Astrocyte (in vitro differentiated cells and primary cell): ENCODE results near the gene QRFP. TPM values are rescaled to one million over a fixed set of nuclear protein-coding genes. Genes with fewer than 3 reads are reported as not detected.

Source experiments
- DNase-seq: peaks from one replicate; pipeline ENCODE4 v3.0.0-alpha.2; 2010; ENCODE audit warnings: low read depth
- FAIRE-seq: peaks from 2 replicates; lab custom pipeline; 2011; peaks lifted over from hg19 to GRCh38; lab: Jason Lieb, UNC
- H2AFZ ChIP-seq: 2 replicates; pipeline ENCODE4 v1.6.0; 2012; ENCODE audit warnings: low read depth, low read length, inconsistent platforms
- H3K27ac ChIP-seq: 2 replicates; pipeline ENCODE4 v1.5.1; 2011; ENCODE audit warnings: low read depth, low read length, inconsistent platforms
- H3K27me3 ChIP-seq: 2 replicates; pipeline ENCODE4 v1.6.0; 2011; ENCODE audit warnings: low read length, inconsistent platforms; ENCODE audit not compliant: insufficient read depth
- H3K36me3 ChIP-seq: 2 replicates; pipeline ENCODE4 v1.5.1; 2011; ENCODE audit warnings: low read length, inconsistent platforms; ENCODE audit not compliant: insufficient read depth
- H3K4me1 ChIP-seq: 2 replicates; pipeline ENCODE4 v1.5.1; 2011; ENCODE audit warnings: low read length, inconsistent platforms; ENCODE audit not compliant: insufficient read depth
- H3K4me2 ChIP-seq: 2 replicates; pipeline ENCODE4 v1.6.0; 2012; ENCODE audit warnings: low read length, inconsistent platforms
- H3K4me3 ChIP-seq: 2 replicates; pipeline ENCODE4 v1.5.1; 2011; ENCODE audit warnings: low read depth, mild to moderate bottlenecking, low read length, inconsistent platforms; ENCODE audit not compliant: insufficient read depth
- H3K79me2 ChIP-seq: 2 replicates; pipeline ENCODE4 v1.6.0; 2012; ENCODE audit warnings: mild to moderate bottlenecking, low read length, inconsistent platforms; ENCODE audit not compliant: insufficient read depth
- H3K9ac ChIP-seq: 2 replicates; pipeline ENCODE4 v1.6.0; 2012; ENCODE audit warnings: mild to moderate bottlenecking, low read length, inconsistent platforms
- H3K9me3 ChIP-seq: 2 replicates; pipeline ENCODE4 v1.5.1; 2012; ENCODE audit warnings: low read depth, mild to moderate bottlenecking, low read length, inconsistent platforms; ENCODE audit not compliant: insufficient read depth
- H4K20me1 ChIP-seq: 2 replicates; pipeline ENCODE4 v1.6.0; 2012; ENCODE audit warnings: low read length, inconsistent platforms; ENCODE audit not compliant: insufficient read depth
- H3K27ac Mint-ChIP-seq: one replicate; pipeline ENCODE4 v1.8.0; 2021; ENCODE audit warnings: mild to moderate bottlenecking, mixed read lengths; ENCODE audit not compliant: unreplicated experiment
- H3K27me3 Mint-ChIP-seq: one replicate; pipeline ENCODE4 v1.8.0; 2021; ENCODE audit warnings: low read depth, mixed read lengths; ENCODE audit not compliant: unreplicated experiment
- H3K36me3 Mint-ChIP-seq: one replicate; pipeline ENCODE4 v1.8.0; 2021; ENCODE audit warnings: low read depth, mixed read lengths; ENCODE audit not compliant: unreplicated experiment
- H3K4me1 Mint-ChIP-seq: one replicate; pipeline ENCODE4 v1.8.0; 2021; ENCODE audit warnings: low read depth, mixed read lengths; ENCODE audit not compliant: unreplicated experiment
- H3K4me3 Mint-ChIP-seq: one replicate; pipeline ENCODE4 v1.8.0; 2021; ENCODE audit warnings: mild to moderate bottlenecking, moderate library complexity, mixed read lengths; ENCODE audit not compliant: unreplicated experiment
- H3K9me3 Mint-ChIP-seq: one replicate; pipeline ENCODE4 v1.8.0; 2021; ENCODE audit warnings: mild to moderate bottlenecking, mixed read lengths; ENCODE audit not compliant: unreplicated experiment
- EZH2 ChIP-seq: IDR thresholded peaks from 2 replicates; pipeline ENCODE4 v1.6.1; 2012; ENCODE audit warnings: mild to moderate bottlenecking, low read length, inconsistent platforms; ENCODE audit not compliant: insufficient read depth
- total RNA-seq: library from RNA; stranded (reverse); gene quantifications from 2 replicates; pipeline ENCODE4 v1.2.1, GENCODE V29; 2021
- TF ChIP-seq, protein P1 (sequence below): IDR thresholded peaks from 2 replicates; pipeline ENCODE4 v1.5.1; 2011; ENCODE audit warnings: low read depth, mild to moderate bottlenecking, inconsistent platforms, low read length, moderate library complexity; ENCODE audit not compliant: insufficient read depth

Gene QRFP
- total RNA-seq, 1 donor from 2014 or later = not detected

DNA sequence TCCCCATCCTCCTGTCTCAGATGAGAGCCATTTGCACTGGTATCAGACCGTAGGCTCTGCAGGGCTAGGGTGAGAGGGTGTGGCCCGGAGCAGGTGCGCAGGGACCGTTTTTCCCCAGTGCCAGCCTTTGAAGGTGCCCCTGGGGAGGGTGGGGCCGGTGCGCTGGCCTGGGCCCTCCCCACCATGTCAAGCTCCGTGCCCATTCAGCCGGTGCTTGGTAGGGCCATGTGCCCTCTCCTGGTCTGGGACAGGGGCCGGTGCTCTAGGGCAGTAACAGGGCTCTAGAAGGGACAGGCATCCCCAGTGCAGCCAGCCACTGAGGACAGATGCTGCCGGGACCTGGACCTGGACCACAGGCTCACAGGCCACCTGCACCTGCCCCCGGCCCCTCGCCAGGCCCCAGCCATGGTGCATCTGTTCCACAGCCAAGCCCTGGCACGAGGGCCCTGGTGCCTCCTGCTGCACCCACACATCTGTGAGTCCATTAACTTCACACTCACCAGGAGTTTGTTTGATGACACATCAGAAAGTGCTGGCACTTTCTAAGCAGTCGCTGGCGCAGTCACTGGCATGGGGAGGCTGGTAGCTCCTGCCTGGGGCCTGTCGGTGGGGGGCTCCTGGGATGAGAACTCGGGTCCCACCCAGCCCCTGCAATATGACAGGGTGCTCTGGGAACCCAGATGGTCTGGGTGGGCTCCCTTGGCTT is 5.0 kb upstream of the QRFP start:
- Mint-ChIP-seq H3K36me3 (no peaks in the 10 kb centered on the region), H3K27ac (no peak overlapping the region), H3K9me3 (no peaks in the 10 kb centered on the region), H3K4me3 (no peak overlapping the region), H3K4me1 (no peaks in the 10 kb centered on the region), H3K27me3 (peaks cover 14% of the 10 kb centered on the region)
- Histone ChIP-seq H3K4me3 (no peak overlapping the region), H3K9ac (no peak overlapping the region), H4K20me1 (peaks cover 4% of the 10 kb centered on the region), H3K27ac (no peak overlapping the region), H3K4me1 (no peaks in the 10 kb centered on the region), H3K79me2 (no peaks in the 10 kb centered on the region), H2AFZ (no peak overlapping the region), H3K36me3 (no peaks in the 10 kb centered on the region), H3K9me3 (no peaks in the 10 kb centered on the region), H3K4me2 (no peak overlapping the region), H3K27me3 (no peaks in the 10 kb centered on the region)
- FAIRE-seq = no peak
- no peak for TF ChIP-seq EZH2
- TF ChIP-seq, protein P1, sequence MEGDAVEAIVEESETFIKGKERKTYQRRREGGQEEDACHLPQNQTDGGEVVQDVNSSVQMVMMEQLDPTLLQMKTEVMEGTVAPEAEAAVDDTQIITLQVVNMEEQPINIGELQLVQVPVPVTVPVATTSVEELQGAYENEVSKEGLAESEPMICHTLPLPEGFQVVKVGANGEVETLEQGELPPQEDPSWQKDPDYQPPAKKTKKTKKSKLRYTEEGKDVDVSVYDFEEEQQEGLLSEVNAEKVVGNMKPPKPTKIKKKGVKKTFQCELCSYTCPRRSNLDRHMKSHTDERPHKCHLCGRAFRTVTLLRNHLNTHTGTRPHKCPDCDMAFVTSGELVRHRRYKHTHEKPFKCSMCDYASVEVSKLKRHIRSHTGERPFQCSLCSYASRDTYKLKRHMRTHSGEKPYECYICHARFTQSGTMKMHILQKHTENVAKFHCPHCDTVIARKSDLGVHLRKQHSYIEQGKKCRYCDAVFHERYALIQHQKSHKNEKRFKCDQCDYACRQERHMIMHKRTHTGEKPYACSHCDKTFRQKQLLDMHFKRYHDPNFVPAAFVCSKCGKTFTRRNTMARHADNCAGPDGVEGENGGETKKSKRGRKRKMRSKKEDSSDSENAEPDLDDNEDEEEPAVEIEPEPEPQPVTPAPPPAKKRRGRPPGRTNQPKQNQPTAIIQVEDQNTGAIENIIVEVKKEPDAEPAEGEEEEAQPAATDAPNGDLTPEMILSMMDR = no peak
- no peak for DNase-seq

DNA sequence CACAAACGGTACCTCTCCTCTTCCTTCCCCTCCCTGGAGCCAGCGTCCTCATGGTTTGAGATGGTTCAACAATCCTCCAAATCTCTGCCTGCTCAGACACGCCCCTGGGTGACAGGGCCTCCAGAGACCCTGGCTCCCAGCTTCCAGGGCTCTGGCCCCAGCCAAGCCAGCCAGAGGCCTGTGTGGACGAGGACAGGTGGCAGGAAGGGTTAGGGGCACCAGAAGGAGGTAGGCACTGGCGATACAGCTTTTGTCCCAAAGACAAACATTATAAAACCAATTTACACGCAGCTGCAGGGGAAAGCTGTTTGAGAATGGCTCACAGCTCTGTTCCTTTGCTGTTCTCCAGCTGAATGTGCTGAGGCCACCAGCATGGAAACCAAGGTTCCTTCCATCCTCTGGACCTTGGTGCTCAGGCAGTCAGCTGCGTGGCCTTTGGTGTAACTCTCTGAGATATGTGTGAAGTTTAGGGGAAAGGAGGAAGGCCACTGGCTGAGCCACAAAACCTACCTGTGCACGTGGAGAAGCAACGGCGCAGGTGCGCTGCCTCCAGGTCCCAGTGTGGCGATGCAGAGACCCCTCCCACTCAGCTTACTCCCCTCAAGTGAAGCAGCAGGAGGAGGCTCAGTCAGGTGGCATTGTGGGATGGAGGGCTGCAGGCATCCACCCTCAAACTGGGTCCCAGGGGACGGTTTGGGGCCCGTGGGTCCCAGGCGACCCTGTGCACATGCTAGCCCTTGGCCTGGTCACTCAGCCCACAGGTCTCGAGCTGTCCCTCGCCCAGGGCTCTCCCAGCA is 4.3 kb upstream of the QRFP start:
- H3K4me3 ChIP-seq = no peak overlapping the region
- no peak for TF ChIP-seq EZH2
- TF ChIP-seq, protein P1 = no peak
- no peak overlapping the region for H3K27ac ChIP-seq
- H3K4me2 ChIP-seq = no peak overlapping the region
- DNase-seq = no peak
- Mint-ChIP-seq H3K27me3 (peaks cover 14% of the 10 kb centered on the region), H3K4me1 (no peaks in the 10 kb centered on the region), H3K36me3 (no peaks in the 10 kb centered on the region), H3K27ac (no peak overlapping the region), H3K4me3 (no peak overlapping the region), H3K9me3 (no peaks in the 10 kb centered on the region)
- no peaks in the 10 kb centered on the region for H3K4me1 ChIP-seq
- peaks cover 10% of the 10 kb centered on the region for H4K20me1 ChIP-seq
- no peak overlapping the region for H2AFZ ChIP-seq
- H3K9ac ChIP-seq = no peak overlapping the region
- H3K79me2 ChIP-seq = no peaks in the 10 kb centered on the region
- FAIRE-seq = no peak
- no peaks in the 10 kb centered on the region for H3K27me3 ChIP-seq
- H3K9me3 ChIP-seq = no peaks in the 10 kb centered on the region
- no peaks in the 10 kb centered on the region for H3K36me3 ChIP-seq
